GM20000 (cell line): ENCODE results near the gene SMPD4.
A peak's percentile ranks its signal among the peaks of the same experiment; 100 is the strongest.
"Not testable (repeated sequence)": the region's sequence is repeated elsewhere in the genome, so short reads cannot be mapped to it uniquely, and the experiment has no call there.

Experiments
- DNase-seq: peaks from one replicate; pipeline ENCODE4 v3.0.0; 2012; ENCODE audit warnings: low spot score
- TF ChIP-seq, protein P1 (sequence below): IDR thresholded peaks from 2 replicates; pipeline ENCODE4 v1.5.1; 2012; ENCODE audit warnings: mild to moderate bottlenecking, control low read depth; ENCODE audit errors: extremely low read depth, missing control alignments

Gene SMPD4

DNA sequence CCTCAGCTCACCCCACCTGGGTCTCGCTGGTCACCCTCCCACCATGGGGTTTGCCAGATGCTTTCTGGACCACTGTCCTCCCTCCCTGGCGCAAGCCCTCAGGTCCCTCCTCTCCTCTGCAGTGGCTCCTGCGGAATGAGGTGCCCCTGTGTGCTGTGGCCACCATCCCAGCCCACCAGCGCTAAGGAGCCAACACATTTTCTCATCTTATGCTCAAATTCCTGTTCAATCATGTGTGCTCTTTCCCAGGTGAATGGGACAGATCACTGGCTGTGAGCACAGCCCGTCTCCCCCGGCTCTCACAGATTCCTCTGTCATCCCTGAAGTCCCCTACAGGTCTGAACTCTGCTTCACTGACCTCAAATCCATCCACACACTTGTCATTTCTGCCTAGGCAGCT lies 21.3 kb downstream of the SMPD4 start:
- TF ChIP-seq, protein P1, sequence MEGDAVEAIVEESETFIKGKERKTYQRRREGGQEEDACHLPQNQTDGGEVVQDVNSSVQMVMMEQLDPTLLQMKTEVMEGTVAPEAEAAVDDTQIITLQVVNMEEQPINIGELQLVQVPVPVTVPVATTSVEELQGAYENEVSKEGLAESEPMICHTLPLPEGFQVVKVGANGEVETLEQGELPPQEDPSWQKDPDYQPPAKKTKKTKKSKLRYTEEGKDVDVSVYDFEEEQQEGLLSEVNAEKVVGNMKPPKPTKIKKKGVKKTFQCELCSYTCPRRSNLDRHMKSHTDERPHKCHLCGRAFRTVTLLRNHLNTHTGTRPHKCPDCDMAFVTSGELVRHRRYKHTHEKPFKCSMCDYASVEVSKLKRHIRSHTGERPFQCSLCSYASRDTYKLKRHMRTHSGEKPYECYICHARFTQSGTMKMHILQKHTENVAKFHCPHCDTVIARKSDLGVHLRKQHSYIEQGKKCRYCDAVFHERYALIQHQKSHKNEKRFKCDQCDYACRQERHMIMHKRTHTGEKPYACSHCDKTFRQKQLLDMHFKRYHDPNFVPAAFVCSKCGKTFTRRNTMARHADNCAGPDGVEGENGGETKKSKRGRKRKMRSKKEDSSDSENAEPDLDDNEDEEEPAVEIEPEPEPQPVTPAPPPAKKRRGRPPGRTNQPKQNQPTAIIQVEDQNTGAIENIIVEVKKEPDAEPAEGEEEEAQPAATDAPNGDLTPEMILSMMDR, result no peak
- no peak for DNase-seq

DNA sequence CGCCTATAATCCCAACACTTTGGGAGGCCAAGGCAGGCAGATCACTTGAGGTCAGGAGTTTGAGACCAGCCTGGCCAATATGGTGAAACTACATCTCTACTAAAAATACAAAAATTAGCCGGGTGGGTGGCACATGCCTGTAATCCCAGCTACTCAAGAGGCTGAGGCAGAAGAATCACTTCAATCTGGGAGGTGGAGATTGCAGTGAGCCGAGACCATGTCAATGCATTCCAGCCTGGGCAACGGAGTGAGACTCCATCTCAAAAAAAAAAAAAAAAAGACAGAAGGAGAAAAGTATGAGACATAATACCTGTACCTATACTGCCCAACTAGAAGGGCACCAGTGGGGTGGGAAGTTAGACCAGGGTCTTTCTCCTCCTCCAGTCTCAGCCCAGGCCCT lies 22.0 kb downstream of the SMPD4 start:
- DNase-seq, result not testable (repeated sequence)

DNA sequence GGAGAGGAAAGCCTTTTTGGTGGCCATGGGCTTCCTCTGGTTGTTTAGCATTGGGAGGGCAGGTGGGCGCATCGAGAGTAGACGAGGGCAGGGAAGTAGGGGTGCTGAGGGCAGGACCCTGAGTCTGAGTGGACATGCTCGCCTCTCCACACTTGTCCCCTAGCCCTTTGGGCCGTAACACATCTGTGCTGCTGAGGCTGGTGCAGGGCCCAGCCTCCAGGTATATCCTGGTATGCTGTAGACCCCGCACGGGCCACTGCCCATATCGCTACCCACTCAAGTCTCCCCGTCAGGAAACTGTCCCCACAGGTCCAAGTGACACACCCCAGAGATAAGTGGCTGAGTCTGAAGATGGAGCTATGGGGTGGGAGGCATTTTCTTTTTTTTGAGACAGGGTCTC lies 22.8 kb downstream of the SMPD4 start:
- DNase-seq, result no peak
- TF ChIP-seq, protein P1, result no peak

DNA sequence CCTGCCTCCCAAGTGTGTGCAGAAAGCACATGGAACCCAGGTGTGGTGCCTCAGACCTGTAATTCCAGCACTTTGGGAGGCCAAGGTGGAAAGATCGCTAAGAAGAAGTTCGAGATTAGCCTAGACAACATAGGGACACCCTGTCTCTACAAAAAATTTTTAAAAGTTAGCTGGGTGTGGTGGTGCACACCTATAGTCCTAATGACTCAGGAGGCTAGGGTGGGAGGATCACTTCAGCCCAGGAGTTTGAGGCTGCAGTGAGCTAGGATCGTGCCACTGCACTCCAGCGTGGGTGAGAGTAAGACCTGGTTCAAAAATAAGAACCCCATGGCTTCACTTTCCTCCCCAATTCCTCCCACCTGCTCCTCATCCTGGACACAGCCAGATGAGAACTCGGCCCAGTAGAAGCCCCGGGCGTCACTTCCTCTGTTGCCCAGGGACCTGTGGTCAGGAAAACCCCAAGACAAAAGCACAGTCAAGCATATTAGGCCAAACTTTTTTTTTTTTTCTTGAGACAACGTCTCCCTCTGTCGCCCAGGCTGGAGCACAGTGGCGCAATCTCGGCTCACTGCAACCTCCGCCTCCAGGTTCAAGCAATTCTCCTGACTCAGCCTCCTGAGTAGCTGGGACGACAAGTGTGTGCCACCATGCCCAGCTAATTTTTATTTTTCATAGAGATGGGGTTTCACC lies 23.4 kb downstream of the SMPD4 start:
- DNase-seq, result peak; percentile 73

DNA sequence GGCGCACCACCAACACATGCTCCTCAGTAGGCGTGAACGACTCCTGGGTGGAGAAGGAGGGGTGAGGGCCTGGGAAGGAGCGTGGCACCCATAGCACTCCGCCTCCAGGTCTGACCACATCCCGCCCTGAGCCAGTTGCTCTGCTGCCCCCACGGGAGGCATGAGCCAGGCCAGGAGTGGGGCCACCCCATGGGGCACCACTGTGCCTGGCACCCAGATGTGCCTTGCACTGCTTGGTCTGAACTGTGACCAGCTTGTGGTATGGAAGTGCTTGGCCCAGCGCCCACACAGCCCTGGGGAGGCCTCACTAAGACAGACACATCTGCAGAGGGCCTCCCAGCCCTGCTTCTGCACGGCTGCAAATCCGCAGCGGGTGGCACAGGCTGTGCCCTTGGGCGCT lies 24.0 kb downstream of the SMPD4 start:
- not testable (repeated sequence) for DNase-seq

DNA sequence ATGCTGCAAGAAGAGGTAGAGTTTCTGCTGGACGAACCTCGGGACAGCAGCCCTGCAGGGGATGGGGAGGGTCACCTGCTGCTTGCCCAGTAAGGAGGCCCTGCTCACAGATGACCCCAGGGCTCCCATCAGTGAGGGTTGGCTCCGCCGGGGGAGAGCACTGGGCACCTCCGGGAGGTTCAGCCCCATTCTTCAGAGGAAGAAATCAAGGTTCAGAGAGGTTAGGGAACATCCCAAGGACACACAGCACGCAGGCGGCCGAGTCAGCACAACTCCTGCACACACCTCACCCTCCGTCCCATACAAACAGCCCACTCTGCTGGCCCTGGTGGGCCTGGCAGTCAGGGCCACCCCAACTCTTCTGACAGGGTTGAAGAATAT lies 24.8 kb downstream of the SMPD4 start:
- DNase-seq, result no peak
- TF ChIP-seq, protein P1, result no peak

DNA sequence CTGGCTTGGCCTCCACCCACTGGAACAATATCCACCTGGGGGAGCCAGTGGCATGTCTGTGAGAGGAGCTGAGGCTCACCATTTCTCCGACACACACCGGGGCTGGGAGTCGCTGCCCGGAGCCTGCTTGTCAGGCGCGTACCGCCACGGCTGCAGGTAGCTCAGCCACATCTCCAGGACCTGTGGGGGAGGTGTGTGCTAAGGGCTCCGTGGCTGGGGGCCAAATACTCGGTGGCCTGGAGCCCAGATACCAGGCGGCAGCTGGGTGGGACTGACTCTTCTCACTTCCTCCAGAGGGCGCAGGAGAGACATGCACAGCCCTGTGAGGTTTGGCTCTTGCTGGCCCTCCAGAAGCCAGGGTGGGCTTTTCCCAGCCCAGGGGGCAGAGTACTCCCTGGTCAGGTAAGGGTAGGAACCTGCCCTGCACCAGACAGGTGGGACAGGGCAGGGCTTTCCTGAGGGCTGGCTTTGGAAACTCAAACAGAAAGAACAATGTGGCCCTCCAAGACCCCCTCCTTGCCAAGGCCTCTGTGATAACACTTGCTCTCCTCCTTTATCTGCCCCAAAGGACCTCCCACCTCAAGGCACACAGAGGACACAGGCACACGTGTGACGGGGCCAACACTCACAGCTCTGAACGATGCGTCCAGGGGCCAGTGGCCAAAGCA lies 25.3 kb downstream of the SMPD4 start:
- TF ChIP-seq, protein P1, result peak; percentile 53
- peak; percentile 44 for DNase-seq

DNA sequence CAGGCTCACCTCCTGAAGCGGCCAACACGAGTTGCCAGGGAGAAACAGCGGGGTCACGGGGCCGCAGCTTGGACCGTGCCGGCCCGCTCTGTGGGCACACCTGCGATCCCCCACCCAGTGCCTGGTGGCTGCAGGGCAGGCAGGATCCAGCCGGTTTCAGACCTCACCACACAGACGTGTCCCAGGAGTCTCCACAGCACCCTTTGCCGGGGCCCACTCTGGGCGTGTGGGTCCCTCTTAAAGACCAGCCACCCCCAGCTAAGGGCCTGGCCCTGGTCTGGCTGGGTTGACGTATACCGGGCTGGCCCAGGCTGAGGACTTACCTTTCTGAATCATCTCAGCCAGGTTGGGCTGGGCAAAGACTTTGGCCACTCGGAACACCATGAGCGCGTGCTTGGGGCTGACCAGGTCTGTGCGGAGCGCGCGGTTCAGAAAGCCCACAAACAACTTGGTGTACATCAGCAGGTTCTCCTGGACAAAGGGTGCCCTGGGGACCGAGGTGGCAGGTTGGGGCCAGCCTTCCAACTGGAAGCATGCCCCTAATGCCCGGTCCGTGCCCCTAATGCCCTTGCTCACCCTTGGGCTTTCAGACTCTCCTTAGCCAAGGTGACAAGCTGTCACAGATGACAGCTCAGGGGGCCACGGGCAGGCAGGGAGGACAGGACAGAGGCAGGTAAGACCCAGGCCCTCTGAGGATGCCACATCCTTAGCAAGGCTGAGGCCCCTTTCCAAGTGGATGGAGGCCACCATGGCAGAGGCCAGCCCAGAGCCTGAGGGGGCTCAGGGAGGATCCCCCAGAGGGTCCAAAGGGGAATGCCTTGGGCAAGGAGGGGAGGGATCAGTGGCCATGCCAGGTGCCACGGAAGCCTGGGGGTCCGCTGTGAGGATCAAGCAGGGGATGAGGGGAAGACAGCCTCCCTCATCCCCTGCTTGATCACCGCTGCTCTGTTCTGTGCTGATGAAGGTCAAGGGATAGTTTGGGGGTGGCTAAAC lies 26.3 kb downstream of the SMPD4 start:
- TF ChIP-seq, protein P1, result no peak
- DNase-seq, result no peak

DNA sequence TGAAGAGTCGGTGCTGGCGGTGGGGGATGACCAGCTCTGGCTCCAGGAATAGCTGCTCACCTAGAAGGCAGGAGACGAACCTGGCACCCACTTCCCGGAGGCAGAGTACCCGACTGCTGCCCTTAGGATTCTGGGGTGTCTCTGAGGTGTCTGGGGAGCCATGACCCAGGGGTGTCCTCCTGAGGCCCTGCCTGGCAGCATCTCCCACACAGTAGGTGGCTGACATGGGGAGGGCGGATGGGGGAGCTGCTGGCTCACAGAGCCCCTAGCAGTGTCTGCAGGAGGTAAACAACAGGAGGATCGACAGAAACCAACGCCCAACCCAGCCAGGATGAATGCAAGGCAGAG lies 27.0 kb downstream of the SMPD4 start:
- not testable (repeated sequence) for DNase-seq

DNA sequence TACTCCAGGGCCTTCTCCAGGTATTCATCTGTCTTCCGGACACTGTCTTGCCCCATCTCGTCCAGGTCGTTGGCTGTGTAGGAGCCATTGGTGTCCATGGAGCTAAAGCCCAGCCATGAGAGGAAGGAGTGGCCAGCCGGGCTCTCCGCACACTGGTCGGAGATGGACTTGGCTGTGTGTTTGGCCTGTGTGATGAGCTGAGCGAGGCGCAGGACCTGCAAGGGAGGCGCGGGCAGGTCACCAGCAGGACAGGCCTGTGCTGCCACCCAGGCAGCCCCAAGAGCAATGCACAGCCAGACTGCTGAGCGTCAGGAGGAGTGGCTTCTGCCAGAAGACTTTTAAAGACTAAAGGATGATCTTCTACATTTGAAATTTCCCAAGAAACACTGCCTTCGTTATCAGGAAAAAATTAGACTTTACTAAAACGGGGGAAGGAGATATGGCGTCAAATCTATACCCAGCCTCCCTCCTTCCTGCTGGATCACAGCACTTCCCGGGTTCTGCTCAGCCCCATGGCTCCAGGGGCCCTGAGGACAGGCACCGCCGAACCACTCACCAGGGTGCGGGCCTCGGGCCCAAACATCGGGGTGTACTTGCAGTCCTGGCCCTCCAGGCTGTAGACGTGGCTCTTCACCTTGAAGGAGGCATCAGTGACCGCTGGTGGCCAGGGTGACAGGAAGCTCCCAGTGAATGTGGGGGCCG lies 27.5 kb downstream of the SMPD4 start:
- DNase-seq, result not testable (repeated sequence)
